Panc1 (cell line): ENCODE results near the gene SETX. TPM values are rescaled to one million over a fixed set of nuclear protein-coding genes. Genes with fewer than 3 reads are reported as not detected.

Experiments used
- ATAC-seq: fragments of 200-7000 bp; cut with Tn5 transposase; 2 replicates; pipeline ENCODE4 v1.9.1; 2020; ENCODE audit warnings: mild to moderate bottlenecking, moderate library complexity
- BruUV-seq: library from RNA; stranded (reverse); fragments of 400-500 nt; replicated peaks from 2 replicates; lab custom pipeline; 2021; lab: Mats Ljungman, UMichigan
- CTCF ChIA-PET: fragments of 300-600 bp; sonication (Branson Sonifier 250); formaldehyde crosslinking; loops from one replicate; lab custom pipeline; 2022; ENCODE audit warnings: antibody characterized with exemption; lab: Charles Lee
- POLR2A ChIA-PET: fragments of 300-600 bp; sonication (Branson Sonifier 250); formaldehyde crosslinking; loops from one replicate; lab custom pipeline; 2022; ENCODE audit warnings: antibody characterized with exemption; lab: Charles Lee
- DNase-seq: peaks from one replicate; pipeline ENCODE4 v3.0.0-alpha.2; 2010; ENCODE audit warnings: low read depth, low spot score
- H3K27ac ChIP-seq: 2 replicates; pipeline ENCODE4 v1.5.1; 2011; ENCODE audit warnings: mild to moderate bottlenecking, low read length, inconsistent platforms
- H3K27me3 ChIP-seq: fragments of 200-500 bp; sonication (Bioruptor generic); 2 replicates; pipeline ENCODE4 v1.6.0; 2014; ENCODE audit warnings: low read length, inconsistent platforms; ENCODE audit not compliant: control insufficient read depth, insufficient read depth
- H3K36me3 ChIP-seq: fragments of 200-500 bp; sonication (Bioruptor generic); 2 replicates; pipeline ENCODE4 v1.5.1; 2014; ENCODE audit warnings: inconsistent platforms, mild to moderate bottlenecking, low read length, moderate library complexity; ENCODE audit not compliant: control insufficient read depth, insufficient read depth
- H3K4me1 ChIP-seq: 2 replicates; pipeline ENCODE4 v1.5.1; 2011; ENCODE audit warnings: inconsistent platforms, mild to moderate bottlenecking, low read length, moderate library complexity; ENCODE audit not compliant: control insufficient read depth, insufficient read depth
- H3K4me3 ChIP-seq, 2 experiments: 2 replicates each; pipeline ENCODE4 v1.5.1; 2011 to 2012; ENCODE audit warnings: low read depth in 2 of 2, low read length in 2 of 2, mild to moderate bottlenecking in 2 of 2, inconsistent platforms in 1 of 2, moderate library complexity in 1 of 2
- H3K9me3 ChIP-seq: fragments of 200-500 bp; sonication (Bioruptor generic); 2 replicates; pipeline ENCODE4 v1.5.1; 2014; ENCODE audit warnings: low read depth, mild to moderate bottlenecking, inconsistent platforms, low read length, moderate library complexity; ENCODE audit not compliant: control insufficient read depth, insufficient read depth
- POLR2AphosphoS5 ChIP-seq: IDR thresholded peaks from 2 replicates; pipeline ENCODE4 v1.6.1; 2012; ENCODE audit warnings: mild to moderate bottlenecking, low read depth, low read length, moderate library complexity
- REST ChIP-seq, 2 experiments: IDR thresholded peaks; 2 replicates each; pipeline ENCODE4 v1.6.1; 2011 to 2012; ENCODE audit warnings: low read depth in 2 of 2, control low read depth in 1 of 2, low read length in 1 of 2, mild to moderate bottlenecking in 1 of 2, moderate library complexity in 1 of 2; ENCODE audit not compliant: insufficient read depth in 1 of 2
- SIN3A ChIP-seq: IDR thresholded peaks from 2 replicates; pipeline ENCODE4 v1.6.1; 2012; ENCODE audit warnings: low read depth, mild to moderate bottlenecking, low read length, moderate library complexity, borderline replicate concordance; ENCODE audit not compliant: insufficient read depth
- TCF7L2 ChIP-seq: IDR thresholded peaks from 2 replicates; pipeline ENCODE4 v1.6.1; 2011; ENCODE audit warnings: mild to moderate bottlenecking, low read depth, low read length, inconsistent platforms
- in situ Hi-C: cut with HindIII; loops from 2 replicates; pipeline ENCODE4 v1.10.0; 2016; ENCODE audit warnings: low sequenced_read_pairs, low pct_unique_long_range_greater_than_20kb
- intact Hi-C: fragments of 100-400 bp; cut with micrococcal nuclease; formaldehyde crosslinking; loops from one replicate; pipeline ENCODE4 v1.10.0; 2022; ENCODE audit not compliant: unreplicated experiment
- total RNA-seq: library from RNA; stranded (reverse); gene quantifications from one replicate; pipeline ENCODE4 v1.2.1, GENCODE V29; 2021; ENCODE audit not compliant: unreplicated experiment
- TF ChIP-seq, protein P1 (sequence below): fragments of 450-650 bp; IDR thresholded peaks from 2 replicates; pipeline ENCODE4 v1.5.1; 2017; ENCODE audit warnings: mild to moderate bottlenecking

Gene SETX
- total RNA-seq, 1 experiment from 2014 or later, result 28.1 TPM

GRCh38 chr9:132384376-132384775 lies 29.6 kb upstream of the SETX start:
- TF ChIP-seq SIN3A (no peak), POLR2AphosphoS5 (no peak), TCF7L2 (no peak), REST (IDR thresholded peaks at IDR 0.05; ENCODE audit: insufficient read depth in 1 of 2, low read depth in 2 of 2, low read length in 1 of 2) (no peak)
- TF ChIP-seq, protein P1, sequence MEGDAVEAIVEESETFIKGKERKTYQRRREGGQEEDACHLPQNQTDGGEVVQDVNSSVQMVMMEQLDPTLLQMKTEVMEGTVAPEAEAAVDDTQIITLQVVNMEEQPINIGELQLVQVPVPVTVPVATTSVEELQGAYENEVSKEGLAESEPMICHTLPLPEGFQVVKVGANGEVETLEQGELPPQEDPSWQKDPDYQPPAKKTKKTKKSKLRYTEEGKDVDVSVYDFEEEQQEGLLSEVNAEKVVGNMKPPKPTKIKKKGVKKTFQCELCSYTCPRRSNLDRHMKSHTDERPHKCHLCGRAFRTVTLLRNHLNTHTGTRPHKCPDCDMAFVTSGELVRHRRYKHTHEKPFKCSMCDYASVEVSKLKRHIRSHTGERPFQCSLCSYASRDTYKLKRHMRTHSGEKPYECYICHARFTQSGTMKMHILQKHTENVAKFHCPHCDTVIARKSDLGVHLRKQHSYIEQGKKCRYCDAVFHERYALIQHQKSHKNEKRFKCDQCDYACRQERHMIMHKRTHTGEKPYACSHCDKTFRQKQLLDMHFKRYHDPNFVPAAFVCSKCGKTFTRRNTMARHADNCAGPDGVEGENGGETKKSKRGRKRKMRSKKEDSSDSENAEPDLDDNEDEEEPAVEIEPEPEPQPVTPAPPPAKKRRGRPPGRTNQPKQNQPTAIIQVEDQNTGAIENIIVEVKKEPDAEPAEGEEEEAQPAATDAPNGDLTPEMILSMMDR, result no peak
- no peaks in the 10 kb centered on the region for H3K9me3 ChIP-seq
- H3K27ac ChIP-seq, result no peak overlapping the region
- POLR2A ChIA-PET, result interaction anchor here (0.5 kb wide), 1 partner anchor 22 kb away, joined by 6 read pairs; no protein-coding TSS in a partner anchor
- H3K27me3 ChIP-seq, result no peaks in the 10 kb centered on the region
- in situ Hi-C loops, result no loop called here
- ATAC-seq (no peak), DNase-seq (no peak)
- H3K4me3 ChIP-seq, result no peak overlapping the region
- BruUV-seq, result no TSS peak
- H3K36me3 ChIP-seq, result no peaks in the 10 kb centered on the region; the same call in 1 of the 2 replicates
- H3K4me1 ChIP-seq, result no peaks in the 10 kb centered on the region
- CTCF ChIA-PET, result no interaction called here
- intact Hi-C loops, result no loop called here

DNA sequence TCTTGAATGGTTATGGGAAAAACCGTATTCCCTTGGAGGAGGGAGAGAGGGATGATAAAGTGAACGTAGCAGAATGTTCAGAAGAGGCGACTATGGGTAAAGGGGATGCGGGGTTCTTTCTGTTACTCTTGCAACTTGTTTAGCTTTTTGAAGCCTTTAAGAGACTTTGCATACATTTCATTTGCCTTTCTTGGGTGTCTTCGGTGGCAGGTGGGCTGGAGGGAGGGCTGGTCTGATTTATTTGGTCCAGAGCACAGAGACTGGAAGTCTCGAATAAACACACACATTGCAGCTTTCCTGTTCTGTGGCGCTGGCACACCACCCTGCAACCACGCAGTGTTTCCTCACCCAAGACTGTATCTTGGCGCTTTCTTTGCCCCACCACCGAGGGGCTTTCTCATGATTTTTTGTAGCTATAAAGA lies 28.7 kb upstream of the SETX start:
- H3K27ac ChIP-seq, result no peak overlapping the region
- DNase-seq, result no peak
- H3K4me1 ChIP-seq, result no peaks in the 10 kb centered on the region
- no TSS peak for BruUV-seq
- no peaks in the 10 kb centered on the region for H3K27me3 ChIP-seq
- CTCF ChIA-PET, result no interaction called here
- no peaks in the 10 kb centered on the region; the same call in 1 of the 2 replicates for H3K36me3 ChIP-seq
- in situ Hi-C loops (no loop called here), intact Hi-C loops (no loop called here)
- POLR2A ChIA-PET, result no interaction called here
- ATAC-seq, result no peak
- TF ChIP-seq POLR2AphosphoS5 (no peak), SIN3A (no peak), TCF7L2 (no peak), REST (IDR thresholded peaks at IDR 0.05; ENCODE audit: insufficient read depth in 1 of 2, low read depth in 2 of 2, low read length in 1 of 2) (no peak)
- TF ChIP-seq, protein P1, result no peak
- no peaks in the 10 kb centered on the region for H3K9me3 ChIP-seq
- H3K4me3 ChIP-seq, result no peak overlapping the region
